ENCODE data around the gene VPS13D.
"Not testable (repeated sequence)": the region's sequence is repeated elsewhere in the genome, so short reads cannot be mapped to it uniquely, and the experiment has no call there.

Gene VPS13D

GRCh38 chr1:12386130-12386529 is 156.3 kb downstream of the VPS13D start:
- H3K9me2 ChIP-seq (replicated peaks; ENCODE audit: insufficient read depth, low read length), result no peaks in the 10 kb centered on the region
- H3K27ac ChIP-seq (ENCODE audit: low read length), result no peak overlapping the region
- no peaks in the 10 kb centered on the region for H3F3A ChIP-seq (ENCODE audit: insufficient read depth, low read length)
- no peaks in the 10 kb centered on the region for H3K79me2 ChIP-seq (ENCODE audit: low read length)
- no peak overlapping the region for H3K4me2 ChIP-seq (ENCODE audit: low read depth, low read length)
- no peak overlapping the region for H2AFZ ChIP-seq (ENCODE audit: low read length)
- H3K4me3 ChIP-seq (ENCODE audit: low read length), result no peak overlapping the region
- no peaks in the 10 kb centered on the region for H3K27me3 ChIP-seq (replicated peaks; ENCODE audit: insufficient read depth, low read length)
- TF ChIP-seq CTCF (IDR thresholded peaks at IDR 0.05; ENCODE audit: low read length) (no peak), EZH2 (optimal IDR thresholded peaks at IDR 0.05; ENCODE audit: low read depth, low read length) (no peak)
- no peak for DNase-seq
- peaks cover 4% of the 10 kb centered on the region for H3K36me3 ChIP-seq (replicated peaks; ENCODE audit: insufficient read depth, low read length)
- no peaks in the 10 kb centered on the region for H3K4me1 ChIP-seq (ENCODE audit: low read length)
- no peaks in the 10 kb centered on the region for H3K9me3 ChIP-seq (replicated peaks; ENCODE audit: insufficient read depth, low read length)
- no peak overlapping the region for H3K9ac ChIP-seq (ENCODE audit: low read length)
- no peaks in the 10 kb centered on the region for H4K20me1 ChIP-seq (ENCODE audit: insufficient read depth, low read length)

GRCh38 chr1:12387641-12388040 is 157.8 kb downstream of the VPS13D start:
- Histone ChIP-seq H3K27ac (ENCODE audit: low read length) (no peak overlapping the region), H4K20me1 (ENCODE audit: insufficient read depth, low read length) (no peaks in the 10 kb centered on the region), H2AFZ (ENCODE audit: low read length) (no peak overlapping the region), H3K9ac (ENCODE audit: low read length) (no peak overlapping the region), H3K4me1 (ENCODE audit: low read length) (no peaks in the 10 kb centered on the region), H3K4me3 (ENCODE audit: low read length) (no peak overlapping the region), H3F3A (ENCODE audit: insufficient read depth, low read length) (no peaks in the 10 kb centered on the region), H3K4me2 (ENCODE audit: low read depth, low read length) (no peak overlapping the region), H3K79me2 (ENCODE audit: low read length) (no peaks in the 10 kb centered on the region), H3K27me3 (replicated peaks; ENCODE audit: insufficient read depth, low read length) (no peaks in the 10 kb centered on the region), H3K9me2 (replicated peaks; ENCODE audit: insufficient read depth, low read length) (no peaks in the 10 kb centered on the region), H3K9me3 (replicated peaks; ENCODE audit: insufficient read depth, low read length) (no peaks in the 10 kb centered on the region), H3K36me3 (replicated peaks; ENCODE audit: insufficient read depth, low read length) (peaks cover 4% of the 10 kb centered on the region)
- TF ChIP-seq EZH2phosphoT487 (IDR thresholded peaks at IDR 0.05; ENCODE audit: low read length), result no peak
- no peak for TF ChIP-seq EZH2 (optimal IDR thresholded peaks at IDR 0.05; ENCODE audit: low read depth, low read length)
- TF ChIP-seq CTCF (IDR thresholded peaks at IDR 0.05; ENCODE audit: low read length), result no peak
- DNase-seq, result no peak

- not testable (repeated sequence) for H3K27ac ChIP-seq (ENCODE audit: low read length); DNase-seq; H3K4me1 ChIP-seq (ENCODE audit: low read length); H3K4me3 ChIP-seq (ENCODE audit: low read length); H3K36me3 ChIP-seq (replicated peaks; ENCODE audit: insufficient read depth, low read length); H3K9me2 ChIP-seq (replicated peaks; ENCODE audit: insufficient read depth, low read length); H3F3A ChIP-seq (ENCODE audit: insufficient read depth, low read length); H3K9me3 ChIP-seq (replicated peaks; ENCODE audit: insufficient read depth, low read length); H3K27me3 ChIP-seq (replicated peaks; ENCODE audit: insufficient read depth, low read length); H3K9ac ChIP-seq (ENCODE audit: low read length); H2AFZ ChIP-seq (ENCODE audit: low read length); H3K79me2 ChIP-seq (ENCODE audit: low read length); H3K4me2 ChIP-seq (ENCODE audit: low read depth, low read length); H4K20me1 ChIP-seq (ENCODE audit: insufficient read depth, low read length)
These were observed 160.5 kb downstream of the VPS13D start for GRCh38 chr1:12390296-12390695.

GRCh38 chr1:12397462-12398450 is 167.9 kb downstream of the VPS13D start:
- Histone ChIP-seq H2AFZ (ENCODE audit: low read length) (no peak overlapping the region), H3K9me3 (replicated peaks; ENCODE audit: insufficient read depth, low read length) (no peaks in the 10 kb centered on the region), H3K9me2 (replicated peaks; ENCODE audit: insufficient read depth, low read length) (no peaks in the 10 kb centered on the region), H3K9ac (ENCODE audit: low read length) (no peak overlapping the region), H3K4me2 (ENCODE audit: low read depth, low read length) (no peak overlapping the region), H3K36me3 (replicated peaks; ENCODE audit: insufficient read depth, low read length) (no peaks in the 10 kb centered on the region), H3K4me3 (ENCODE audit: low read length) (no peak overlapping the region), H3K27ac (ENCODE audit: low read length) (no peak overlapping the region), H3K27me3 (replicated peaks; ENCODE audit: insufficient read depth, low read length) (no peaks in the 10 kb centered on the region), H3F3A (ENCODE audit: insufficient read depth, low read length) (no peaks in the 10 kb centered on the region), H3K4me1 (ENCODE audit: low read length) (no peaks in the 10 kb centered on the region), H4K20me1 (ENCODE audit: insufficient read depth, low read length) (no peaks in the 10 kb centered on the region), H3K79me2 (ENCODE audit: low read length) (no peaks in the 10 kb centered on the region)
- TF ChIP-seq EZH2 (optimal IDR thresholded peaks at IDR 0.05; ENCODE audit: low read depth, low read length) (no peak), EZH2phosphoT487 (IDR thresholded peaks at IDR 0.05; ENCODE audit: low read length) (no peak), CTCF (IDR thresholded peaks at IDR 0.05; ENCODE audit: low read length) (no peak)
- DNase-seq, result no peak
